Measurements from ENCODE around the gene CTSH.
"Not testable (repeated sequence)": the region's sequence is repeated elsewhere in the genome, so short reads cannot be mapped to it uniquely, and the experiment has no call there.

CTSH gene

DNA sequence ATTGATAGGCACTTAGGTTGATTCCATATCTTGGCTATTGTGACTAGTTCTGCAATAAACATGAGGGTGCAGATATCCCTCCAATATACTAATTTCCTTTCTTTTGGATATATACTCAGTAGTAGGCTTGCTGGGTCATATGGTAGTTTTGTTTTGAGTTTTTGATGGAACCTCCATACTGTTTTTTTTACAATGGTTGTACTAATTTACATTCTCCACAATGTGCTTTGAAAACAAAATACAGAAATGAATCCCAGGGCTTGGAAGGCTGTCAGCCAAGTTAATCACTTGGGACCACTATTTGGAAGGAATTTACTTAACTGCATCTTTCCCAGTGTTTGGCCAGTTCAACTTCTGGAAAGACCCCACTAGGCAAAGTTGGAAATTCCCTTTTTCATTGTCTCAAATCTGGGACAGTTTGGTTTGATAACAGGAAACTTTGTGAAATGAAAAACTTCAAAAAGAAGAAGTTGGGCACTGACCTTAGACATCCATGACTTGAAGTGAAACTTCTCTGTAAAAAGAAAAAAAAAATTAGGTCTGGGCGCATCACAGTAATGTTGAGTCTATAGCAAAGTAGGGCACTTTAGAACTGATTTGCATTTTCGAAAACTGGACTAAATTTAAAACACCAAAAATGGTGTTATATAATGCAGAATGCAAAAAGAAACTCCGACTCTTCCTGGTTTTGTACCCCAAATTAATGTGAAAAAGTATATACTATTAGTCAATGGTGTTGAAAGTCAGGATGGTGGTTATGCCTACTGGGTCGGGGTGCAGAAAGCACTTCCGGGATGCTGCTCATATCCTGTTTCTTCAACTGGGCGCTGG, 6.0 kb downstream of the CTSH start:
- no peak for DNase-seq

DNA sequence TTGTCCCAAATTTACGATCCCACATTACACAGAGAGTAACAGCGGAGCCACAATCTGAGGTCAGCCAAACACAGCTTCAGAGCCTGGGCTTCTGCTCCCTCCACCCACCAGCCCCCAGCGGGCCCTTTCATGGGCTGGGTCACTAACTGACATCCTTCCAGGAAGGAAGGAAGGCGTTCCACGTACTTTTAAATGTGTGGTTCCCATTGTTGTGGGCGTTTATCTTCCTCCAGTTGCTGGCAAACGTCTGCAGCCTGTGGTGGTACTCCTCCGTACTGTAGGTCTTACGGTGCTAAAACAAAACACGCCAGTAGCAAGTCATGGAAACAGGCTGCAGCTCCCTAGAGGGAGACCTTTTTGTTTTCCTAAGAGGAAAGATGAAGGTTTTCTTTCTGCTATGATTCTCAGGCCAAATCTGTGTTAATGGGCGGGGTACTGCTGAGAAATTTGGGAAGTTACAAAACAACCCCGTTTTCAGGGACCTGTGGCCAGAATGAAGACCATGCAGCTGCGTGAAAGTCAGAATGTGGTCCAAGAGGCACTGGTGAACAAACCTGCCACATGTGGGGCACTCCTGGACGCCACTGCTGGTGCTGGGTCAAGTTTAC, 7.6 kb downstream of the CTSH start:
- no peak for DNase-seq

DNA sequence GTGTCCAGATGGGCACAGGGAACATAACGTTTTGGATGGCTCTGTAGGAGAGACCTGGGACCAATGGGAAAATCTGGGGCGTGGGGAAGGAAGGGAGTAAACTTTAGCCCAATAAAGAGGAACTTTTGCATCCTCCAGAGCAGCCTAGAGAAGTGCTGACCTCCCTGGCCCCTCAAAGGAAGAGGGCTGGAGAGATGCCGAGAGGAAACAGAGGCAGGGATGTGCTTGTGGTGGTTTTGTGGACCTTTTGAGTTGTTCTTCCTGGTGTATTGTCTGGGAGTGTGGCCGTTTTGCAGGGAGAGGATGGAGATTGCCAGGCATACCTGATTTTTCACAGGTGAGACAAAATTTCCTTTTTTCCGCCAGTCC, 10.2 kb downstream of the CTSH start:
- DNase-seq, result no peak

DNA sequence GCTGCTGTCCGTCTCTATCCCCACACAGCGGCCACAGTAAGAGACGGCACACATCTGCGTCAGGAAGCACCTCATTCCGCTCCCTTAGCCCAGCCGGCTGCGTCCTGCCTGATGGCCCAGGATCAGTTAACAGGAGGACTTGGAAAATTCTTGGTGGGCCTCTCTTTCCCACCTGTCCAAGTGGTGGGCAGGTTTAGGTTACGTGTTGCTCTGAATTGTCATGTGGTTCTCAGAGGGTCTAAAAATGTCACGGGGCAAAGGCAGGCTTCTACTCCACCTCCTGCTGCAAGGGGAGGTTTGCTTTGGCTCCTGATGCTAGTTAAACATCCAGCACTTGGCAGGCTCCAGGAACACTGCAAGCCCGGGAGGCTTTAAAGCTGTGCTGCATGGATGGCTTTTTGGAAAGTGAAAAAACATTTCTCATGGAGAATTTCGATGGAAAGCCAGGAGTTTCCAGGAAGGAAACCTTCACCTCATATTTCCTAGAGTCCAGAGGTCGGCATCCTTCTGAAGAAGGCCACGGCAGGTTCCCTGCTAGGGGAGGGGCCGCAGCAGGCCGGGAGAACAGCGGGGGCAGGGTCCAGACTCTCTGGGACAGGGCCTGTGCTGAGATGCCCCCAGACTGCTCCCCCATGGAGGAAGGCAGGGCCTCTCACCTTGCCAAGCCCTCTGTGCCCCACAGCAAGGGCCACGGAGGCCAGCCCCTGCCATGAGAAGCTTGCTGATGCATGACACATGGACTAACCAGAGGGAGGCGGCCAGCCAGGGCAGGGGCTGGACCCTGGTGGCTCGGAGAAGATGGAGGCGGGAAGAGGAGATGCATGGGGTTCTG, 10.8 kb downstream of the CTSH start:
- DNase-seq, result no peak

DNA sequence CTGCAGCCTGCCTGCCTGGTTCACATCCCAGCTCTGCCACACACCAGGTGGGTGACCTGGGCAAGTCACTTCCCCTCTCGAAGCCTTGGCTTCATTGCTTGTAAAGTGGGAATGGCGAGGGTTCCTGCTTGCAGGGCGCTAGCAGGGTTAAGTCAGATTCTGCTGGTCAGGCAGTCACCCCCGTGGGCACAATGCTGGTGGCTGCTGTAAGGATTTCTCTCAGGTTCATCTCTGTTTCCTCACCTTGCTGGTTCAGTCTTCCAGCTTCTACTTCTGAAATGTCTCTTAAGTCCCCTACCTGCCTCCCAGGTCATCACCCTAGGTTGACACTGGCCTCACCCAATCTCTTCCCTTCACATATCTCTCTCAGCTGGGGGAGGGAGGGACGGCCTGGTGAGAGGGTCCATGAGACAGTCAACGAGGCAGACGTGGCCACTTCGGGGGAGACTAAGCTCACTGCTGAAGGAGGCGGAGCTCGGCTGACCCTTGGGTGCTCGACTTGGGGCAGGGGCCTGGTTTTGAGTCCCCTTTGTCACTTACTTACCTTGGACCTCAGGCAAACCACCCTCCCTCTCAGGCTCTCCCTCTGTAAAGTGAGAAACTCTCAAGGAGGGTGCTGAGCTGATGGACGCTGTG, 11.5 kb downstream of the CTSH start:
- DNase-seq, result no peak

DNA sequence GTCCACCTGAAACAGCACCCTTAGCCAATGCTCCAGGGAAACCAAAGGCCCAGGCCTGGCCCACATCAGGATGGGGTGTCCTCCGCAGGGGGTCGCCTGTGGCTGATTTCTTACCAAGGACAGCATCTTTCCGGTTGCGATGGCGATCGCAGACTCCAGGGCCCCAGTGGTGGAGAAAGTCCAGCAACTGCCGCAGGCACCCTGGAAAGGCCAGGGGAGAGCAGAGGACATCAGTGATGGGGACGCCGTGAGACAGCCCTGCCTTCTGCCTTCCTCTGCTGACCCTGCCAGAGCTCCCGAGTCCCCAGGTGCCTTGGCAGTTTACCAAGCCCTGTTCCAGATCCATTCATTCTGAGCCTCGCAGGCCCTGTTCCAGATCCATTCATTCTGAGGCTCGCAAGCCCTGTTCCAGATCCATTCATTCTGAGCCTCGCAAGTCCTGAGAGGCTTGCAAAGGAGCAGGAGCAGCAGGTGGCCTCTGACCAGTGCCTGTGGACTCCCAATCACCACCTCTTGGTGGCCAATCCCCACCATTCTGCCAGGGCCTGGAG, 12.5 kb downstream of the CTSH start:
- no peak for DNase-seq

DNA sequence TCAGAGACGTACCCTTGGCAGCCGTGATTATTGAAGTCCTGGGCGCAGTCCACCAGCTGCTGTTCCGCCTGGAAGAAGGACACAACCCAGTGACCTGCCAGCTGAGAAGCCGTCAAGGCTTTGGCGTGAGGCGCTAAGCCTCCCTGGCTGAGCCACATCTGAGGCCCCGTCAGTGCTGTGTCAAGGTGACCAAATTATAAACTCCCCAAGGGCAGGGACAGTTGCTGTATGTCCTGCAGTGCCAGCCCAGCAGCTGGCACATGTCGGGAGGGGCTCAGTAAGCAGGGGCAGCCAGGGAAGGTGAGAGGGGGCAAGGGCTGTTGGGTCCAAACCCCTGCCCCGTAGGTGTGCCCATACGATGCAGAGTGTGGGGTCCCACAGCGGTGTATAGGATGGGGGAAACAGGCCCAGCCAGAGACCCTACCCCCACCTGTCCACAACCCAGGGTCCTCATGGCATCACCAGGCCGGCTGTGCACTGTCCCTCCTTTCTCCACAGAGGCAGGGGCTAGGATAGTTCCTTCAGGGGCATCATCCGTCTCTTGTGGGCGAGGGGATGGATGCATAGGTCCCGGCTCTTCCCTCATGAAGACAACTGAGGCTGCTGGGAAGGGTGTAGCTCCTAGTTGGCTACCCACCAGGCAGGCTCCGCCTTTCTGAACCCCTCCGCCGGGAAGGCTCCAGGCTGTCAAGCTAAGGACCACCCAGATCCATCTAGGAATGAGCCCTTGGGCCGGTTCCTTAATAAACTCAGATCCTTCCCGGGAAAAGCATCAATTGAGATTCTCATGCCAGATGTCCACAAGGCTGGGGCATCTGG, 13.2 kb downstream of the CTSH start:
- no peak for DNase-seq

DNA sequence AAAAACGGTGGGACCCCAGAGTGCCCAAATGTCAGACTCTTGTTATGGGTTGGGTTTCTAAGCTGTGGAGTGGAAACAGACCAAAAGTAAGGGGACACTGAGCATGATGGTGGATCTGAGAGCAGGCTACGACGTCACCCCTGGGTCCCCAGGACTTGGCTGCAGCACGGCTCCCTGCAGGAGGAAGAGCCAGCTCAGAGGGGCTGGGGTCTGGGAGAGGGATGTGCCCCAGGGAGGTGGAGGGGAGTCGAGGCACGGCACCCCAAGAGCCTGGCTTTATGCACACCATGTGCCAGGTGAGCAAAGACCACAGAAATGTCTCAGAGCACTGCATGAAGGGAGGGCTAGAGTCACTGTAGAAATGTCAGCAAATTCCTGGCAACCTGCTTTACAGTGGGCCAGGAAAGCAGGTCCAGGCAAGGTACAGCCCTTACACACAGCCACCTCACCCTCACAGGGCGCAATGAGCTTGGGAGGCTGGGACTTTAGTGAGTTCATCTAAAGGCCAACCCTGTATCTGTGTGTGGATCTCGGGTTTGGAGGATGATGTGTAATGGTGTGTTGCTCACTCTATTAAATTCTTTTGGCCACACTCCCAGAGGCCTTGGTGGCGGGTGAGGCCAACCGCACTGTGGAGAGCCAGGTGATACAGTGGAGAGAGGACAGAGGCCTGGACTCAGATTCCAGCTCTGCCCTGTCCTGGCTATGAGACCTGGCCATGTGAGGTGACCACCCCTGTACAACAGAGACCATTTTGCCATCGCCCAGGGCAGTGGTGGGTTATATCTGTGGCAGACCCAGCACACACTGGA, 14.1 kb downstream of the CTSH start:
- DNase-seq, result no peak

DNA sequence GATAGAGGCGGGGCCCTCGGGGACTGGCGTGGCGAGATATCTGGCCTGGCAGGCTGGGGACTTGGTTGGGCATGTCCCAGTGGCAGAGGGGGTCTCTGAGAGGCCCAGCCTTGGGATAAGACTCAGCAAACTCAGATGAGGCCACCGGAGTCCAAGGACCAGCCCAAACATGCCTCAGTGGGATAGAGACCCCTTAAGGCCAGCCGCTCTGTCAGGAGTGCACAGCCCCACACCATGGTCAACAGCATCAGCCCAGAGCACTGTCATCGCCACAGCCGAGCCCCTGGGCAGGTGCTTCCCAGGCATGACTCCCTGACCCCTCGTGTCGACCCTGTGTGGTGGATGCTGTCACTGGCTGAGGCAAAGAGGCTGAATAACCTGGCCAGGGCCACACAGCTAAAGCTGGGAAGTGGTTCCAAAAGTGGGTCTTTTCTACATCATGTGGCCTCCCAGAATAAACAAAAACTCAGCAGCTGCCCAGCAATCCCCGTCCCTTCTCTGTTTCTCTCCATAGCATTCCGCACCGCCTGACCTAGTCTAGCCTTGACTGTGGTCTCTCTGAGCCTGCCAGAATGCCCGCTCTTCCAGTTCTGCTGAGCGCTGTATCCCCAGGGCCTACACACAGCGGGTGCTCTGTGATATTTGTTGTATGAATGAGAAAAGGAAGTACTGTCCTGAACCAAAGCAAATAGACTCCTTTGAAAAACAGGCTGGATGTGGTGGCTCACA, 15.1 kb downstream of the CTSH start:
- no peak for DNase-seq

DNA sequence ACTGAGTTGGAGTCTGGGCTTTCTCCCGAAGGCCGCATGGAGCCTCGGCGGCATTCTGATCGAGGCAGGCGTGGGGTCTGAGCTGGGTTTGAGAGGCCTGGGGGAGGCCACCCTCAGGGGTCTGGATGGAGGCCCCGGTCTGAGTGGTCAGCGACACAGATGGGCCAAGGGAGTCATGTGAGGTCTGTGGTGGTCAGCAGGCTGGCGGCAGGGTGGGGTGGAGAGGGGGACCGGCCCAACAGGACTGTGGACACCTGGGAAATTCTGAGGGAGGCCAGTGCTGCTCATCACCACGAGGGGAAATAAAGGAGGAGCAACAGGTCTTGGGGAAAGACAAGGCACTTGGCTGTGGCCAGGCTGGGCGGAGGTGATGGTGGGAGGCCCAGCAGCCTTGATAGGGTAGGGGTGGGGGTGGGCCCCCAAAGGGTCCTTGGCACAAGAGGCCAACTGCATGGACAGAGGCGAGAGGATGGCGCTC, 16.2 kb downstream of the CTSH start:
- no peak for DNase-seq

DNA sequence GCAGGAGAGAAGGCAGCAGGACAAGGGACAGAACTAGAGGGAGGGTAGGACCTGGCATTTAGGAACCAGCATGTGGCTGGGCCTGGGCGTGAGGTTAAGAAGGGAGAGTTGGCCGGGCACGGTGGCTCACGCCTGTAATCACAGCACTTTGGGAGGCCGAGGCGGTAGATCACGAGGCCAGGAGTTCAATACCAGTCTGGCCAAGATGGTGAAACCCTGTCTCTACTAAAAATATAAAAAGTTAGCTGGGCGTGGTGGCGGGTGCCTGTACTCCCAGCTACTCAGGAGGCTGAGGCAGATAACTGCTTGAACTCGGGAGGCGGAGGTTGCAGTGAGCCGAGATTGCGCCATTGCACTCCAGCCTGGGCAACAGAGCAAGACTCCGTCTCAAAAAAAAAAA, 16.7 kb downstream of the CTSH start:
- not testable (repeated sequence) for DNase-seq

DNA sequence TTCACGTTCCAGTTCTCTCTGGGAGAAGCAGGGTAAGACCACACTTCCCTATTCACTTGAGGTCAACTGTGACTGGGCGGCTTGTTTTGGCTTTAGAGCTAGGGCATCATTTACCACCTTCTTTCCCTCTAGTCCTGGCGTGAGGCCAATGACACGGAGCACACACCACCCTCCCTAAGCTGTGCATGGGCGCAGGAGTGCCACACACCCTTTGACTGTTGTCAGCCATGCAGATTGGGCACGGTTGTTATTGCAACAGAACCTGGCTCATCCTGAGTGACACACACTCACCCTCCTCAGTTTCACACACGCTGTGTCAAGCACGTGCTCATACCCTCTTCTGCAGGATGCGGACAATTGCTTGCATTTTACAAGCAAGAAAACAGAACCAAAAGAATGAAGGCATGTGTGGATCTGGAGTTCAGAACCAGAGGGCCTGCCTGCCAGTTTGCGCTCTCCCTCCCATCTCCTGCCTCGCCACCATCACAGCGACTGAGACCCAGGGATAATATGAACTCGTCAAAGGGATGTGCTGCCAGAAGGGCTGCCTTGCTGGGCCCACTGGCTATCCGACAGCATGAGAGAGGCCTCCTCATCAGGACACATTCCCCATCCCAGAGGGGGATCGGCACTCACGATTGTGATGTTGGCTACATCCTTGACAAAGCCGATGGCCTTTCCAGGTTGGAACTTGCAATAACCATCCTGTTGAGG, 17.6 kb downstream of the CTSH start:
- DNase-seq, result no peak

DNA sequence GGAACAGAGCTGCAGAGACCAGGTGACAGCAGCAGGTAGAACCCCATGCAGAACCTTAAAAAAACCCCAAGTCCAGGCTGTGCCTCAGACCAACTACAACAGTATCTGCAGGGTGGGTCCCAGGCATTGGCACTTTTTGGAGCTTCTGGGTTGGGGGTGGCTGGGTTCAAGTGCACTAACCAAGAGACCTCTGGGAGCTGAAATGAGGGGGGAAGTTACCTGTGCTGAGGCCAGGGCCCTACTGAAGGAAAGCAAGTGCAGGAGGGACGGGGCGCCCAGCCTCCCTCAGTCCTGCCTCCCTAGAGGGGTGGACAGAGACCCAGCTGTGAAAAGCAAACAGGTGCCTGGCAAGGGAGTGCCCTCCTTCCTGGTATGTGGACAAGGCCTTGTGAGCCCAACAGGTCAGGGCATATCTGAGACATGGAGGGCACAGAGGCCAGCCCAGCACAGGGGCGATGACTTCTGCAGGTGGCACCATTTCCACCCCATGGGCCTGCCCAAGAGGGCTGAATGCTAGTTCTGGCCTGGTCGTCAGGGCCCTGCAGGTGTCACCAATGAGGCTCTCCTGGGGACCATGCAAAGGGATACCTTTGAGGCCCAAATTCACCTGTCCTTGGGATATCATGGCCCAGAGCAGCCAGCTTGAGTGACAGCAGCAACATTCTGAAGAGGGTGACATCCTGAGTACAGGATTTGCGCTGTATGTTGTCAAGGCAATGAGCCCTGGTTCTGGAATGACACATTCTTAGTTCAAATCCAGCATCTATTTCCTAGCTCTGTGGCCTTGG, 18.7 kb downstream of the CTSH start:
- no peak for DNase-seq

DNA sequence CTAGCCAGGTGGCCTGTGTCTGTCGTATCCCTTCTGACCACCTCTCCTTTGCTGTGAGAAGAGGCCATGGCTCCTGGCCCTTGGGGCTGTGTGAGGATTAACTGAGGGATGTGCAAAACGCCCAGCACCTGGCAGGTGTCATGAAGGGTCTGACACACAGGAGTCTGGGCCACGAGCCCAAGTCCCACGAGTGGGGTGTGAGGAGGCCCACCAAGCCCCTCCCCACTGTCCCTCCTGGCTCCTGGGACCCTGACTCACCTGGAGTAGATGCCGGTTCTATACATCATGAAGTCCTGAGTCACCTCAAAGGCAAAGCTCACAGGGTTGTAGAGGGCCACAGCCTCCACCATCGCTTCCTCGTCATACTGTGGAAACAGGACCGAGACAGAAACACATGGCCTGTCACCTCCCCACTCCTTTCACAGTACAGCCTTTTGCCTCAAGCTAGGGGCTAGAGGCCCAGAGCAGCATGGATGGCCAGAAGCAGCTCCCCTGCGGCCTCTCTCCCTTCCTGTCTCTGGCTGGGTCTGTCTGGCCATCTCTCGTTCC, 19.7 kb downstream of the CTSH start:
- DNase-seq, result no peak

DNA sequence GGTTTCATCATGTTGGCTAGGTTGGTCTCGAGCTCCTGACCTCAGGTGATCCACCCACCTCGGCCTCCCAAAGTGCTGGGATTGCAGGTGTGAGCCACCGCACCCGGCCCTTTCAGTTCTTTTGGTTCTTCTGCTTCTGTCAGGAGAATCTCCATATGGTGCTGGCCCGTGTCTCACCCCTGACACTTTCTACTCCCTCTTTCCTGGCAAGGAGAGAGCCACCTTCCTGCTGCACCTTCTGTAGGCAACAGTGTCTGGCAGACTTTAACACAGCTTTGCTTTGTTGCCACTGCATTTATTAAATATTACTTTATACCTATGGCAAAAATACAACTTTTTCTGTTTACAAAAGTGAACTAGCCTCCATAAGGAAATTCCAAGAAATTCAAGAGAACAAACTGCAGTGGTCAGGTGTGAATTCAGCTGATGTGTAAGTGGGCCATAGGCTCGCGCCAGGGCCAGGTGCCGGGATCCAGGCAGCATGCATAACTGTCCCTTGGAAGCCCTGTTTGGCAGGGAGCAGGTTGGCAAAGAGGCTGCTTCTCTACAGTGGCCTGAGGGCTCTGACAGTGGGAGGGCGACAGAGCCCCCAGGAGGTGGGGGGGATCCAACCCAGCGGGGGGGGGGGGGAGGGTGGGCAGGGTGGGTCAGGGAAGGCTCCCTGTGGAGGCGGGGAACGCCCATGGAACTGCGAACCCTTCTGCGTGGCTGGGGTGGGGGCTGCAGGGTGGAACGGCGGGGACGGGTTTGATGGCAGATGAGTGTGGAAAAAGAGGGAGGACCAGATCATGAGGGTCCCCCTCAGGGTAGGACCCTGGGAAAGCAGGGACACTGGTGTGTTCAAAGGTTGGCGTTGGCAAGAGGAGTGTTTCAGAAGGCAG, 21.1 kb downstream of the CTSH start:
- DNase-seq, result no peak

DNA sequence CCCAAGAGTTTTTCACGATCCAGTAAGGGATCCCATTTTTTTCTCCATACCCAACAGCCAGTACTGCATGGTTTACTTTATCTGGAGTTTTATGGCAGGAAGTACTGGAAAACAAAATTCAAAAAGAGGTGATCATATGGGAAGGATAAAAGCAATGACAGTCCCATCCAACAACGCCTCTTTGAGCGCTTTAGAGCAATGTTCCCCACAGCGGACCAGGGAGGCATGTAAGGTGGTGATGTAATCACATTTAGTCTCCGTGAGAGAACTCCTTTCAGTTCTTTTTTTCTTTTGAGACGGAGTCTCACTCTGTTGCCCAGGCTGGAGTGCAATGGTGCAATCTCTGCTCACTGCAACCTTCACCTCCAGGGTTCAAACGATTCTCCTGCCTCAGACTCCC, 21.8 kb downstream of the CTSH start:
- DNase-seq, result no peak

DNA sequence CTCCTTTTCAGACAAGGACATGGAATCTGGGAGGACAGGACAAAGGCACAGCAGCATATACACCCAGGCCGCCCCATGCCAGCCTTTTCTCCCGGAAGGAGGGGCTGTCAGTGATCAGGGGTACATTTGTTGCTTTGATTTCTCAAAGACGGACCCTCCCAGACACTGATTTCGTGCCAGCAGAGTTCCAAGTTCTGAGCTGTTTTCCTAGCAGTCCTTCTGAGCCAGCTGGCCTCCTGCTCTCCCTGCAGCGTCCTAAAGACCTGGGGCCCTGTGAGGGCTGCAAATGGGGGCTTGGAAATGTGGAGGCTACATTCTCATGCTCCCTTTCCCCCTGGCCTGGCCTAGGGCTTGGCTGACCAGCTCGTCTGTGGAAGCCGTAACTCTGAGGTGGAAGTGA, 22.3 kb downstream of the CTSH start:
- no peak for DNase-seq

DNA sequence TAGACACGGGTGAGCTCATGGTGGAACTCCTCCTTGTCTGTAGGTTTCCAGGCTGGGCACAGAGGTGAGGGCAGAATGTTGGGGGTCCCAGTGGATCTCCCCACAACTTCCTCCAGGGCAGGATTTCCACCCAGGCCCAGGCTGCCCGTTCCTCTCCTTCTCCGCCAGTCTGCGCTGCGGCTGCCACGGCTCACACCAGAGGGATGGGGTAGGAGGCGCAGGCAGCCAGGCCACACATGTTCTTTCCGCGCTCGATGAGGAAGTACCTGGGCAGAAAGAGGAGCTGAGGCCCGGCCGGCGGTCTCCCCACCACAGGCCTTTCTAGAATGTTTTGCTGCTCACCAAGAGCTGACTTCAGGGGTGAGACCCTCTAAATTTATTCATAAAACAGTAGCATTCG, 22.9 kb downstream of the CTSH start:
- no peak for DNase-seq

All from NCI-H1930 (cell line).